IMR-90 (cell line): ENCODE results near the gene ITSN2. TPM values are rescaled to one million over a fixed set of nuclear protein-coding genes. Genes with fewer than 3 reads are reported as not detected.

Experiments used
- ATAC-seq: fragments of 200-7000 bp; cut with Tn5 transposase; 2 replicates; pipeline ENCODE4 v1.9.1; 2020; ENCODE audit warnings: low read depth, mild to moderate bottlenecking, moderate library complexity
- BruUV-seq: library from RNA; stranded (reverse); fragments of 400-500 nt; replicated peaks from 2 replicates; lab custom pipeline; 2021; lab: Mats Ljungman, UMichigan
- CTCF ChIA-PET: fragments of 300-600 bp; formaldehyde crosslinking; extraction: SDS; loops from one replicate; lab custom pipeline; 2021; ENCODE audit warnings: antibody characterized with exemption; lab: Yijun Ruan, JAX
- POLR2A ChIA-PET: fragments of 300-600 bp; sonication (Branson Sonifier 250); formaldehyde crosslinking; loops from one replicate; lab custom pipeline; 2022; ENCODE audit warnings: antibody characterized with exemption; ENCODE audit not compliant: unreplicated experiment; lab: Charles Lee
- DNase-seq: peaks from one replicate; pipeline ENCODE4 v3.0.0; 2013
- H2AFZ ChIP-seq: replicated peaks from 2 replicates; pipeline ENCODE3; 2013; ENCODE audit warnings: low read length, mild to moderate bottlenecking; ENCODE audit not compliant: poor library complexity
- H2AK5ac ChIP-seq: 2 replicates; pipeline ENCODE4 v1.6.1; 2013; ENCODE audit warnings: low read depth, low read length, inconsistent platforms
- H2AK9ac ChIP-seq: replicated peaks from 2 replicates; pipeline ENCODE3; 2013; ENCODE audit warnings: mild to moderate bottlenecking, low read depth, low read length, moderate library complexity; ENCODE audit not compliant: poor library complexity
- H2BK120ac ChIP-seq: 2 replicates; pipeline ENCODE4 v1.6.1; 2013; ENCODE audit warnings: low read depth, low read length, inconsistent platforms
- H2BK15ac ChIP-seq: 3 replicates; pipeline ENCODE4 v1.6.1; 2013; ENCODE audit warnings: low read depth, low read length, inconsistent platforms
- H2BK20ac ChIP-seq: 2 replicates; pipeline ENCODE4 v1.6.1; 2013; ENCODE audit warnings: low read depth, mild to moderate bottlenecking, inconsistent platforms, low read length, moderate library complexity
- H2BK5ac ChIP-seq: 2 replicates; pipeline ENCODE4 v1.6.1; 2013; ENCODE audit warnings: mild to moderate bottlenecking, low read depth, low read length, inconsistent platforms; ENCODE audit not compliant: poor library complexity, severe bottlenecking
- H3K14ac ChIP-seq: replicated peaks from 2 replicates; pipeline ENCODE4 v1.6.1; 2013; ENCODE audit warnings: low read depth, low read length, inconsistent platforms
- H3K18ac ChIP-seq: 2 replicates; pipeline ENCODE4 v1.6.1; 2013; ENCODE audit warnings: low read depth, low read length, control low read depth
- H3K23ac ChIP-seq: 2 replicates; pipeline ENCODE4 v1.6.1; 2013; ENCODE audit warnings: low read depth, low read length, inconsistent platforms
- H3K27ac ChIP-seq: 2 replicates; pipeline ENCODE4 v1.5.1; 2013; ENCODE audit warnings: mild to moderate bottlenecking, control low read depth, low read length; ENCODE audit not compliant: insufficient read depth
- H3K27me3 ChIP-seq: 2 replicates; pipeline ENCODE4 v1.6.1; 2013; ENCODE audit warnings: low read length; ENCODE audit not compliant: control insufficient read depth, insufficient read depth
- H3K36me3 ChIP-seq: 2 replicates; pipeline ENCODE4 v1.6.1; 2013; ENCODE audit warnings: low read length, mixed read lengths; ENCODE audit not compliant: control insufficient read depth, insufficient read depth
- H3K4ac ChIP-seq: 2 replicates; pipeline ENCODE4 v1.6.1; 2013; ENCODE audit warnings: low read depth, low read length, inconsistent platforms
- H3K4me1 ChIP-seq: 2 replicates; pipeline ENCODE4 v1.6.1; 2013; ENCODE audit warnings: low read length, mixed read lengths; ENCODE audit not compliant: control insufficient read depth, insufficient read depth
- H3K4me2 ChIP-seq: 2 replicates; pipeline ENCODE4 v1.6.1; 2013; ENCODE audit warnings: low read depth, mild to moderate bottlenecking, control low read depth, low read length, moderate library complexity
- H3K4me3 ChIP-seq: 2 replicates; pipeline ENCODE4 v1.5.1; 2013; ENCODE audit warnings: low read depth, mild to moderate bottlenecking, control low read depth, low read length, moderate library complexity; ENCODE audit not compliant: insufficient read depth
- H3K56ac ChIP-seq: 2 replicates; pipeline ENCODE4 v1.6.1; 2013; ENCODE audit warnings: low read length, inconsistent platforms; ENCODE audit not compliant: insufficient read depth; ENCODE audit errors: extremely low read depth
- H3K79me1 ChIP-seq, 2 experiments: 2 replicates each; pipeline ENCODE4 v1.6.1; 2013; ENCODE audit warnings: low read length in 2 of 2, inconsistent platforms in 1 of 2, low read depth in 1 of 2
- H3K9ac ChIP-seq: 2 replicates; pipeline ENCODE4 v1.6.1; 2013; ENCODE audit warnings: low read depth, low read length, control low read depth
- H3K9me1 ChIP-seq: 2 replicates; pipeline ENCODE4 v1.6.1; 2013; ENCODE audit warnings: low read length, inconsistent platforms; ENCODE audit not compliant: insufficient read depth
- H3K9me3 ChIP-seq: 2 replicates; pipeline ENCODE4 v1.6.1; 2013; ENCODE audit warnings: low read length; ENCODE audit not compliant: control insufficient read depth, insufficient read depth
- H4K20me1 ChIP-seq: 2 replicates; pipeline ENCODE4 v1.6.1; 2013; ENCODE audit warnings: low read length, inconsistent platforms; ENCODE audit not compliant: insufficient read depth
- H4K5ac ChIP-seq: 2 replicates; pipeline ENCODE4 v1.6.1; 2013; ENCODE audit warnings: mild to moderate bottlenecking, low read depth, low read length, control low read depth
- H4K8ac ChIP-seq, 2 experiments: 2 replicates each; pipeline ENCODE4 v1.6.1; 2013; ENCODE audit warnings: low read depth in 2 of 2, low read length in 2 of 2, control low read depth in 1 of 2, inconsistent platforms in 1 of 2
- H4K91ac ChIP-seq: 2 replicates; pipeline ENCODE4 v1.6.1; 2013; ENCODE audit warnings: low read depth, low read length, inconsistent platforms; ENCODE audit not compliant: insufficient read depth
- BHLHE40 ChIP-seq: fragments of 150-350 bp; IDR thresholded peaks from 2 replicates; pipeline ENCODE4 v1.6.1; 2016; ENCODE audit warnings: mild to moderate bottlenecking, low read depth, low read length
- CEBPB ChIP-seq: IDR thresholded peaks from 2 replicates; pipeline ENCODE4 v1.6.1; 2012; ENCODE audit warnings: low read depth, low read length, improper control_type of control experiment
- ELK1 ChIP-seq: fragments of 150-350 bp; IDR thresholded peaks from 2 replicates; pipeline ENCODE4 v1.6.1; 2016; ENCODE audit warnings: low read depth, mild to moderate bottlenecking, low read length, moderate library complexity, borderline replicate concordance
- MAFK ChIP-seq: IDR thresholded peaks from 2 replicates; pipeline ENCODE4 v1.6.1; 2012; ENCODE audit warnings: low read depth, low read length, improper control_type of control experiment
- MXI1 ChIP-seq: IDR thresholded peaks from 2 replicates; pipeline ENCODE4 v1.6.1; 2012; ENCODE audit warnings: low read depth, mild to moderate bottlenecking, low read length, moderate library complexity, borderline replicate concordance
- NFE2L2 ChIP-seq: fragments of 150-350 bp; IDR thresholded peaks from 2 replicates; pipeline ENCODE4 v1.6.1; 2016; ENCODE audit warnings: low read depth, mild to moderate bottlenecking, low read length
- POLR2A ChIP-seq: IDR thresholded peaks from 2 replicates; pipeline ENCODE4 v1.6.1; 2012; ENCODE audit warnings: mild to moderate bottlenecking, low read depth, low read length
- SMC3 ChIP-seq: fragments of 150-350 bp; IDR thresholded peaks from 2 replicates; pipeline ENCODE4 v1.6.1; 2016; ENCODE audit warnings: low read depth, mild to moderate bottlenecking, antibody characterized with exemption, low read length, moderate library complexity
- dilution Hi-C: fragments of 300-500 bp; cut with HindIII; formaldehyde crosslinking; loops from one replicate; pipeline ENCODE4 v1.14.3; 2018; ENCODE audit warnings: low sequenced_read_pairs; ENCODE audit not compliant: unreplicated experiment
- in situ Hi-C: fragments of 300-500 bp; cut with MboI; formaldehyde crosslinking; loops from 3 replicates; pipeline ENCODE4 v1.14.3; 2019; ENCODE audit warnings: low sequenced_read_pairs, inconsistent platforms, mixed read lengths
- intact Hi-C: fragments of 100-400 bp; cut with micrococcal nuclease; formaldehyde crosslinking; loops from 2 replicates; pipeline ENCODE4 v1.10.0; 2022
- polyA plus RNA-seq, 3 experiments: library from polyadenylated mRNA; depleted of rRNA; stranded (reverse); fragments of >200 nt; gene quantifications; 2 replicates each; pipeline ENCODE4 v1.2.3, GENCODE V29; 2012; ENCODE audit warnings: low replicate concordance in 1 of 3
- total RNA-seq: library from RNA; depleted of rRNA; stranded (reverse); fragments of >200 nt; gene quantifications from 2 replicates; pipeline ENCODE4 v1.2.3, GENCODE V29; 2012

Gene ITSN2
- total and polyA plus RNA-seq, 2 of the 4 experiments (the other 2 are of a cell fraction) = 10.7 to 17.2 TPM

DNA sequence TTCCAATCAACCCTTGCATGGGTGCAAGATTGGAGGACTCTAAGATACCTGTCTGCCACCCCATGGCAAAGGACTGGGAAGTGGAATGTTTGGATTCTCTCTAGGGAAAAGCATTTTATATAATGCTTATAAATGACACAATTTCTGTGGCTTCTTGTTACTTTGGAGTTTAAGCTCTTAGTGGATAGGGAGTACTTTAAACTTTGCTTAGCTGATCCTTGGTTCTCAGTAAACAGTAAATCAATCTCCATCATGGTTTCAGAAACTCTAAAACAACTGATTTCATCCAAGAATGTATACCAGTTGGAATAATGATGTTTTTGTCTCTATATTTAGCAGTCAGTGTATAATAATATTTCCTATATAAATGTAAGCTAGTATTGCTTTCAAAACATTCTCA lies 199.6 kb downstream of the ITSN2 start:
- Histone ChIP-seq H3K4me2 (no peak overlapping the region), H3K18ac (no peak overlapping the region), H3K79me1 (no peaks in the 10 kb centered on the region), H2BK5ac (no peak overlapping the region), H4K5ac (no peak overlapping the region), H2BK20ac (no peak overlapping the region), H2AFZ (no peak overlapping the region), H3K56ac (no peak overlapping the region), H2BK15ac (no peak overlapping the region), H3K9me1 (no peaks in the 10 kb centered on the region; the same call in 1 of the 2 replicates), H3K23ac (no peak overlapping the region), H3K4me1 (no peaks in the 10 kb centered on the region), H2AK5ac (no peak overlapping the region), H4K20me1 (no peaks in the 10 kb centered on the region), H4K8ac (no peak overlapping the region), H2BK120ac (no peak overlapping the region), H3K27ac (no peak overlapping the region), H3K9ac (no peak overlapping the region), H2AK9ac (no peak overlapping the region), H3K9me3 (no peaks in the 10 kb centered on the region), H3K4ac (no peak overlapping the region), H4K91ac (no peak overlapping the region), H3K36me3 (no peaks in the 10 kb centered on the region), H3K27me3 (no peaks in the 10 kb centered on the region), H3K14ac (no peak overlapping the region), H3K4me3 (no peak overlapping the region)
- DNase-seq (no peak), ATAC-seq (no peak)
- dilution Hi-C loops (no loop called here), intact Hi-C loops (no loop called here), in situ Hi-C loops (no loop called here)
- TF ChIP-seq BHLHE40 = no peak
- TF ChIP-seq MAFK = no peak
- TF ChIP-seq MXI1 = no peak
- no peak for TF ChIP-seq NFE2L2
- no peak for TF ChIP-seq ELK1
- no peak for TF ChIP-seq POLR2A
- TF ChIP-seq SMC3 = no peak
- no peak for TF ChIP-seq CEBPB
- ChIA-PET POLR2A (no interaction called here), CTCF (no interaction called here)
- no TSS peak for BruUV-seq
